ENCODE measurements around the gene RIMS3. TPM values are rescaled to one million over a fixed set of nuclear protein-coding genes. Genes with fewer than 3 reads are reported as not detected.
"Not testable (repeated sequence)": the region's sequence is repeated elsewhere in the genome, so short reads cannot be mapped to it uniquely, and the experiment has no call there.

Gene RIMS3
- total RNA-seq, 1 donor from 2014 or later: 7.2 TPM

GRCh38 chr1:40588586-40588985 is 76.9 kb downstream of the RIMS3 start:
- no peak for DNase-seq (ENCODE audit: low spot score, unreplicated experiment)
- no peaks in the 10 kb centered on the region for H3K4me1 Mint-ChIP-seq (ENCODE audit: low read depth)
- no peaks in the 10 kb centered on the region for H3K36me3 Mint-ChIP-seq (ENCODE audit: insufficient read depth)
- no peaks in the 10 kb centered on the region for H3K9me3 Mint-ChIP-seq (ENCODE audit: low read depth)
- no peak overlapping the region for H3K27ac Mint-ChIP-seq
- H3K4me3 Mint-ChIP-seq (ENCODE audit: low read depth): no peak overlapping the region
- no peak for TF ChIP-seq CTCF (IDR thresholded peaks at IDR 0.05; ENCODE audit: unreplicated experiment)
- H3K27me3 Mint-ChIP-seq: peaks cover 13% of the 10 kb centered on the region

GRCh38 chr1:40583980-40584379 is 81.5 kb downstream of the RIMS3 start:
- TF ChIP-seq CTCF (IDR thresholded peaks at IDR 0.05; ENCODE audit: unreplicated experiment): no peak
- H3K9me3 Mint-ChIP-seq (ENCODE audit: low read depth): no peaks in the 10 kb centered on the region
- H3K4me1 Mint-ChIP-seq (ENCODE audit: low read depth): no peaks in the 10 kb centered on the region
- H3K27me3 Mint-ChIP-seq: peaks cover 8% of the 10 kb centered on the region
- no peak overlapping the region for H3K4me3 Mint-ChIP-seq (ENCODE audit: low read depth)
- DNase-seq (ENCODE audit: low spot score, unreplicated experiment): no peak
- no peaks in the 10 kb centered on the region for H3K36me3 Mint-ChIP-seq (ENCODE audit: insufficient read depth)
- H3K27ac Mint-ChIP-seq: no peak overlapping the region

GRCh38 chr1:40582116-40582515 is 83.4 kb downstream of the RIMS3 start:
- H3K9me3 Mint-ChIP-seq (ENCODE audit: low read depth): peaks cover 5% of the 10 kb centered on the region

GRCh38 chr1:40575336-40575735 is 90.1 kb downstream of the RIMS3 start:
- DNase-seq (ENCODE audit: low spot score, unreplicated experiment): no peak
- Mint-ChIP-seq H3K4me1 (ENCODE audit: low read depth) (no peaks in the 10 kb centered on the region), H3K36me3 (ENCODE audit: insufficient read depth) (no peaks in the 10 kb centered on the region), H3K27ac (no peak overlapping the region), H3K27me3 (no peaks in the 10 kb centered on the region), H3K9me3 (ENCODE audit: low read depth) (peaks cover 11% of the 10 kb centered on the region), H3K4me3 (ENCODE audit: low read depth) (no peak overlapping the region)
- no peak for TF ChIP-seq CTCF (IDR thresholded peaks at IDR 0.05; ENCODE audit: unreplicated experiment)

More at GRCh38 chr1:40582116-40582515, 83.4 kb downstream of the RIMS3 start:
- no peaks in the 10 kb centered on the region for H3K4me1 Mint-ChIP-seq (ENCODE audit: low read depth)
- H3K27me3 Mint-ChIP-seq: no peaks in the 10 kb centered on the region
- no peaks in the 10 kb centered on the region for H3K36me3 Mint-ChIP-seq (ENCODE audit: insufficient read depth)
- no peak overlapping the region for H3K27ac Mint-ChIP-seq
- no peak for TF ChIP-seq CTCF (IDR thresholded peaks at IDR 0.05; ENCODE audit: unreplicated experiment)
- no peak overlapping the region for H3K4me3 Mint-ChIP-seq (ENCODE audit: low read depth)
- no peak for DNase-seq (ENCODE audit: low spot score, unreplicated experiment)

- H3K9me3 Mint-ChIP-seq (ENCODE audit: low read depth): peaks cover 11% of the 10 kb centered on the region
Observed at GRCh38 chr1:40574805-40575204, 90.7 kb downstream of the RIMS3 start.

More at GRCh38 chr1:40574805-40575204, 90.7 kb downstream of the RIMS3 start:
- not testable (repeated sequence) for H3K27me3 Mint-ChIP-seq; H3K4me3 Mint-ChIP-seq (ENCODE audit: low read depth); DNase-seq (ENCODE audit: low spot score, unreplicated experiment); H3K27ac Mint-ChIP-seq; H3K4me1 Mint-ChIP-seq (ENCODE audit: low read depth); H3K36me3 Mint-ChIP-seq (ENCODE audit: insufficient read depth)

Other genes starting within 250 kb of the RIMS3 start
- gene ZFP69B, start 215.2 kb downstream of the RIMS3 start, total RNA-seq: 10.5 and 11.1 TPM in 2 replicates
- gene ZFP69, start 188.4 kb downstream of the RIMS3 start, total RNA-seq: 4.6 and 5.2 TPM in 2 replicates
- gene EXO5, start 156.9 kb downstream of the RIMS3 start, total RNA-seq: 14.8 and 16.4 TPM in 2 replicates
- 5.0 and 5.2 TPM in 2 replicates for gene ZNF684, start 134.0 kb downstream of the RIMS3 start, total RNA-seq
- 73.4 and 74.9 TPM in 2 replicates for gene NFYC, start 26.0 kb upstream of the RIMS3 start, total RNA-seq
- 0.67 and 0.73 TPM in 2 replicates for gene KCNQ4, start 118.1 kb upstream of the RIMS3 start, total RNA-seq
- 27.8 and 30.8 TPM in 2 replicates for gene CITED4, start 196.7 kb upstream of the RIMS3 start, total RNA-seq

Measured in progenitor cell of endocrine pancreas (in vitro differentiated cells).